ENCODE results near the gene HECTD2.
"Not testable (repeated sequence)": the region's sequence is repeated elsewhere in the genome, so short reads cannot be mapped to it uniquely, and the experiment has no call there.

Gene HECTD2

GRCh38 chr10:91433620-91434019 lies 23.5 kb downstream of the HECTD2 start:
- TF ChIP-seq CTCF (IDR thresholded peaks at IDR 0.05) = no peak
- Histone ChIP-seq H3K4me3 (no peak overlapping the region), H3K27ac (no peak overlapping the region)
- DNase-seq (ENCODE audit: low spot score) = no peak

- H3K4me3 ChIP-seq = no peak overlapping the region
- H3K27ac ChIP-seq = no peak overlapping the region
- no peak for DNase-seq (ENCODE audit: low spot score)
- TF ChIP-seq CTCF (IDR thresholded peaks at IDR 0.05) = no peak
Measured at GRCh38 chr10:91434041-91434440, 23.9 kb downstream of the HECTD2 start.

GRCh38 chr10:91435241-91435640 lies 25.1 kb downstream of the HECTD2 start:
- Histone ChIP-seq H3K4me3 (no peak overlapping the region), H3K27ac (no peak overlapping the region)
- TF ChIP-seq CTCF (IDR thresholded peaks at IDR 0.05) = no peak
- no peak for DNase-seq (ENCODE audit: low spot score)

- H3K27ac ChIP-seq; H3K4me3 ChIP-seq; DNase-seq (ENCODE audit: low spot score): not testable (repeated sequence)
Measured at GRCh38 chr10:91438228-91438627, 28.1 kb downstream of the HECTD2 start.

GRCh38 chr10:91444211-91445182 lies 34.4 kb downstream of the HECTD2 start:
- H3K27ac ChIP-seq = no peak overlapping the region
- no peak for DNase-seq (ENCODE audit: low spot score)
- no peak overlapping the region for H3K4me3 ChIP-seq
- no peak for TF ChIP-seq CTCF (IDR thresholded peaks at IDR 0.05)

- no peak overlapping the region for H3K27ac ChIP-seq
- no peak for DNase-seq (ENCODE audit: low spot score)
- H3K4me3 ChIP-seq = no peak overlapping the region
- no peak for TF ChIP-seq CTCF (IDR thresholded peaks at IDR 0.05)
Measured at GRCh38 chr10:91452063-91452462, 41.9 kb downstream of the HECTD2 start.

- no peak for TF ChIP-seq CTCF (IDR thresholded peaks at IDR 0.05)
- no peak overlapping the region for H3K27ac ChIP-seq
- DNase-seq (ENCODE audit: low spot score) = no peak
- H3K4me3 ChIP-seq = no peak overlapping the region
Measured at GRCh38 chr10:91453535-91453934, 43.4 kb downstream of the HECTD2 start.

- not testable (repeated sequence) for H3K4me3 ChIP-seq; DNase-seq (ENCODE audit: low spot score); H3K27ac ChIP-seq
Measured at GRCh38 chr10:91455135-91455534, 45.0 kb downstream of the HECTD2 start.

Measured in coronary artery (tissue), 2 donors.